ENCODE results near the gene NBEAL2.
A peak's percentile ranks its signal among the peaks of the same experiment; 100 is the strongest.
"Not testable (repeated sequence)": the region's sequence is repeated elsewhere in the genome, so short reads cannot be mapped to it uniquely, and the experiment has no call there.

The NBEAL2 gene

GRCh38 chr3:46964038-46964590, 15.4 kb upstream of the NBEAL2 start:
- DNase-seq (ENCODE audit: low spot score): not testable (repeated sequence)

- DNase-seq (ENCODE audit: low spot score): no peak
These were observed 14.3 kb upstream of the NBEAL2 start for GRCh38 chr3:46965151-46965550.

- no peak for DNase-seq (ENCODE audit: low spot score)
These were observed 12.7 kb upstream of the NBEAL2 start for GRCh38 chr3:46966811-46967210.

- DNase-seq (ENCODE audit: low spot score): no peak
These were observed 10.6 kb upstream of the NBEAL2 start for GRCh38 chr3:46968783-46969428.

GRCh38 chr3:46970391-46971091, 8.9 kb upstream of the NBEAL2 start:
- no peak for DNase-seq (ENCODE audit: low spot score)

- DNase-seq (ENCODE audit: low spot score): no peak
These were observed 8.3 kb upstream of the NBEAL2 start for GRCh38 chr3:46971151-46971550.

GRCh38 chr3:46971742-46972141, 7.7 kb upstream of the NBEAL2 start:
- no peak for DNase-seq (ENCODE audit: low spot score)

GRCh38 chr3:46972396-46972795, 7.1 kb upstream of the NBEAL2 start:
- DNase-seq (ENCODE audit: low spot score): peak; percentile 41

GRCh38 chr3:46974421-46975171, 4.9 kb upstream of the NBEAL2 start:
- DNase-seq (ENCODE audit: low spot score): no peak

GRCh38 chr3:46976326-46977190, 2.9 kb upstream of the NBEAL2 start, which contains the start of gene CCDC12:
CCDC12 (minus strand) TSS chr3:46976745; CDS start chr3:46976732, 13 bp downstream.
- DNase-seq (ENCODE audit: low spot score): peak; percentile 97

- DNase-seq (ENCODE audit: low spot score): no peak
These were observed 1.7 kb upstream of the NBEAL2 start for GRCh38 chr3:46977811-46978195.

- DNase-seq (ENCODE audit: low spot score): no peak
These were observed 1.1 kb upstream of the NBEAL2 start for GRCh38 chr3:46978381-46978780.

- DNase-seq (ENCODE audit: low spot score): no peak
These were observed 562 bp downstream of the NBEAL2 start for GRCh38 chr3:46979958-46980497.

GRCh38 chr3:46981932-46982471, 2.5 kb downstream of the NBEAL2 start:
- no peak for DNase-seq (ENCODE audit: low spot score)

- DNase-seq (ENCODE audit: low spot score): no peak
These were observed 3.1 kb downstream of the NBEAL2 start for GRCh38 chr3:46982546-46982945.

GRCh38 chr3:46984591-46985459, 5.4 kb downstream of the NBEAL2 start:
- no peak for DNase-seq (ENCODE audit: low spot score)

GRCh38 chr3:46985588-46985987, 6.1 kb downstream of the NBEAL2 start:
- no peak for DNase-seq (ENCODE audit: low spot score)

GRCh38 chr3:46986055-46986730, 6.7 kb downstream of the NBEAL2 start:
- no peak for DNase-seq (ENCODE audit: low spot score)

GRCh38 chr3:46986782-46987310, 7.4 kb downstream of the NBEAL2 start:
- DNase-seq (ENCODE audit: low spot score): no peak

Measured in CD4-positive, alpha-beta T cell treated with Interleukin-2 at 100 ng/mL for 4 hours (primary cell).